Adrenal gland (tissue), 5 donors: ENCODE results near the gene OTUB2.

Experiments
- POLR2A ChIP-seq, 2 donors: fragments of 450-650 bp; IDR thresholded peaks; one replicate each; pipeline ENCODE4 v1.6.1; 2017; ENCODE audit warnings: antibody characterized with exemption in 2 of 2, mild to moderate bottlenecking in 2 of 2, moderate library complexity in 1 of 2
- TF ChIP-seq, protein P1 (sequence below), 6 experiments: fragments of 450-650 bp in 4 of 6; fragments of 200-600 bp in 2 of 6; sonication (generic) in 1 of 6; IDR thresholded peaks; 1 replicate in 5 of 6; 2 replicates in 1 of 6; pipeline versions ENCODE4 v1.5.1 to v1.8.0; 2016 to 2021; ENCODE audit warnings: antibody characterized with exemption in 6 of 6, mild to moderate bottlenecking in 2 of 6, moderate library complexity in 1 of 6
- donor health status: DM: no; HTN: no; CAD: no.

DNA sequence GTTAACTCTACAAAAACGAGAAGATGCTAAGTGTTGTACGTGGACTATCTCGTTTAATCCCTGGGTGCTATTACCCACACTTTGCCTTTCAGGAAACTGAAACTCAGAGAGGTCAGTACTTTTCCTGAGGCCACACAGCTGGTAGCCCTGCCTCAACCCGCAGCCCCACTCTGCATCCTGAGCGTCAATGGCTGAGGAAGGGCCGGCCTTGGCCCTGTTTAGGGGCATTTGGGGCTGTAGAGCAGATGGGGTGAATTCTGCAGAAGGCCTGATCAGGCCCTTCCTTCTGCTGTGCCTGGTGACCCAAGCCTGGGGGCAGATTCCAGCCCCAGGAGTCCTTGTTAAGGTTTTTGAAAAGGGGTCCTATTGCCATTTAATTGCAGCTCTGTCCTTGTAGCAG, 32.8 kb upstream of the OTUB2 start:
- TF ChIP-seq, protein P1, sequence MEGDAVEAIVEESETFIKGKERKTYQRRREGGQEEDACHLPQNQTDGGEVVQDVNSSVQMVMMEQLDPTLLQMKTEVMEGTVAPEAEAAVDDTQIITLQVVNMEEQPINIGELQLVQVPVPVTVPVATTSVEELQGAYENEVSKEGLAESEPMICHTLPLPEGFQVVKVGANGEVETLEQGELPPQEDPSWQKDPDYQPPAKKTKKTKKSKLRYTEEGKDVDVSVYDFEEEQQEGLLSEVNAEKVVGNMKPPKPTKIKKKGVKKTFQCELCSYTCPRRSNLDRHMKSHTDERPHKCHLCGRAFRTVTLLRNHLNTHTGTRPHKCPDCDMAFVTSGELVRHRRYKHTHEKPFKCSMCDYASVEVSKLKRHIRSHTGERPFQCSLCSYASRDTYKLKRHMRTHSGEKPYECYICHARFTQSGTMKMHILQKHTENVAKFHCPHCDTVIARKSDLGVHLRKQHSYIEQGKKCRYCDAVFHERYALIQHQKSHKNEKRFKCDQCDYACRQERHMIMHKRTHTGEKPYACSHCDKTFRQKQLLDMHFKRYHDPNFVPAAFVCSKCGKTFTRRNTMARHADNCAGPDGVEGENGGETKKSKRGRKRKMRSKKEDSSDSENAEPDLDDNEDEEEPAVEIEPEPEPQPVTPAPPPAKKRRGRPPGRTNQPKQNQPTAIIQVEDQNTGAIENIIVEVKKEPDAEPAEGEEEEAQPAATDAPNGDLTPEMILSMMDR (IDR thresholded peaks at IDR 0.05): no peak
- TF ChIP-seq POLR2A (IDR thresholded peaks at IDR 0.05): no peak
